Endothelial cell of umbilical vein (primary cell): ENCODE data around the gene LTBP1. TPM values are rescaled to one million over a fixed set of nuclear protein-coding genes. Genes with fewer than 3 reads are reported as not detected.

Experiments used
- BruUV-seq: library from RNA; stranded (reverse); fragments of 400-500 nt; replicated peaks from 2 replicates; lab custom pipeline; 2021; lab: Mats Ljungman, UMichigan
- CTCF ChIA-PET: fragments of 300-600, 350-600 bp; sonication (Branson Sonifier 250); formaldehyde crosslinking; loops from one replicate; lab custom pipeline; 2021; ENCODE audit warnings: antibody characterized with exemption, inconsistent platforms; lab: Charles Lee
- POLR2A ChIA-PET: fragments of 300-600, 350-600 bp; sonication (Branson Sonifier 250); formaldehyde crosslinking; loops from one replicate; lab custom pipeline; 2021; ENCODE audit warnings: antibody characterized with exemption, inconsistent platforms; lab: Charles Lee
- DNase-seq: peaks from one replicate; pipeline ENCODE4 v3.0.0-alpha.2; 2011; ENCODE audit warnings: low read depth, low spot score
- FAIRE-seq: peaks from 2 replicates; lab custom pipeline; 2011; peaks lifted over from hg19 to GRCh38; lab: Jason Lieb, UNC
- H2AFZ ChIP-seq: 2 replicates; pipeline ENCODE4 v1.6.0; 2012; ENCODE audit warnings: low read depth, low read length, control low read depth, inconsistent platforms
- H3K27ac ChIP-seq: 2 replicates; pipeline ENCODE4 v1.5.1; 2011; ENCODE audit warnings: low read depth, mild to moderate bottlenecking, control low read depth, low read length, moderate library complexity; ENCODE audit not compliant: insufficient read depth
- H3K27me3 ChIP-seq, 2 experiments: 2 replicates each; pipeline versions ENCODE4 v1.6.0 to v1.6.1; 2011; ENCODE audit warnings: low read length in 2 of 2, mixed read lengths in 1 of 2; ENCODE audit not compliant: control insufficient read depth in 2 of 2, insufficient read depth in 2 of 2
- H3K36me3 ChIP-seq, 2 experiments: 2 replicates in 1 of 2; 3 replicates in 1 of 2; pipeline ENCODE4 v1.5.1; 2011; ENCODE audit warnings: low read length in 2 of 2, mild to moderate bottlenecking in 1 of 2, moderate library complexity in 1 of 2; ENCODE audit not compliant: control insufficient read depth in 2 of 2, insufficient read depth in 2 of 2; ENCODE audit errors: extremely low read depth in 1 of 2
- H3K4me1 ChIP-seq: 3 replicates; pipeline ENCODE4 v1.5.1; 2011; ENCODE audit warnings: mild to moderate bottlenecking, low read length; ENCODE audit not compliant: control insufficient read depth, insufficient read depth; ENCODE audit errors: extremely low read depth
- H3K4me2 ChIP-seq: 2 replicates; pipeline ENCODE4 v1.6.1; 2011; ENCODE audit warnings: low read length, control low read depth, mixed read lengths; ENCODE audit not compliant: insufficient read depth
- H3K4me3 ChIP-seq, 3 experiments: fragments of 200-600 bp in 1 of 3; sonication (generic), shearing (Covaris generic) in 1 of 3; replicated peaks in 1 of 3; 2 replicates each; pipeline ENCODE4 v1.5.1; 2011 to 2016; ENCODE audit warnings: control low read depth in 3 of 3, low read length in 3 of 3, mild to moderate bottlenecking in 2 of 3, inconsistent platforms in 1 of 3, low read depth in 1 of 3, moderate library complexity in 1 of 3; ENCODE audit not compliant: insufficient read depth in 1 of 3
- H3K79me2 ChIP-seq: 2 replicates; pipeline ENCODE4 v1.6.0; 2012; ENCODE audit warnings: low read length, inconsistent platforms; ENCODE audit not compliant: control insufficient read depth, insufficient read depth
- H3K9ac ChIP-seq: replicated peaks from 2 replicates; pipeline ENCODE3; 2011; ENCODE audit warnings: low read length, control low read depth; ENCODE audit not compliant: insufficient read depth; ENCODE audit errors: extremely low read depth
- H3K9me1 ChIP-seq: replicated peaks from 3 replicates; pipeline ENCODE4 v1.6.0; 2011; ENCODE audit warnings: mild to moderate bottlenecking, low read length; ENCODE audit not compliant: control insufficient read depth, insufficient read depth; ENCODE audit errors: extremely low read depth
- H3K9me3 ChIP-seq: replicated peaks from 2 replicates; pipeline ENCODE4 v1.5.1; 2012; ENCODE audit warnings: low read length, inconsistent platforms; ENCODE audit not compliant: control insufficient read depth, insufficient read depth
- H4K20me1 ChIP-seq: replicated peaks from 2 replicates; pipeline ENCODE3; 2011; ENCODE audit warnings: mild to moderate bottlenecking, low read length; ENCODE audit not compliant: control insufficient read depth, insufficient read depth; ENCODE audit errors: extremely low read depth
- CTCF ChIP-seq, 2 donors: IDR thresholded peaks; 1 replicate in 1 of 2; 2 replicates in 1 of 2; pipeline ENCODE4 v1.5.1; 2011; ENCODE audit warnings: low read length in 2 of 2, mild to moderate bottlenecking in 2 of 2, moderate library complexity in 2 of 2, control low read depth in 1 of 2, inconsistent platforms in 1 of 2, low read depth in 1 of 2; ENCODE audit not compliant: insufficient read depth in 1 of 2; ENCODE audit errors: extremely low read depth in 1 of 2
- EZH2 ChIP-seq: IDR thresholded peaks from 2 replicates; pipeline ENCODE4 v1.6.1; 2012; ENCODE audit warnings: borderline replicate concordance, low read depth, mild to moderate bottlenecking, moderate library complexity, low read length, inconsistent platforms; ENCODE audit not compliant: severe bottlenecking
- FOS ChIP-seq: IDR thresholded peaks from 2 replicates; pipeline ENCODE4 v1.6.1; 2011; ENCODE audit warnings: mild to moderate bottlenecking, low read length, moderate library complexity, borderline replicate concordance; ENCODE audit not compliant: insufficient read depth
- GATA2 ChIP-seq: IDR thresholded peaks from 2 replicates; pipeline ENCODE4 v1.7.0; 2011; ENCODE audit warnings: low read depth, mild to moderate bottlenecking, moderate library complexity, mixed read lengths, low read length; ENCODE audit not compliant: insufficient read length, insufficient read depth
- JUN ChIP-seq: IDR thresholded peaks from 2 replicates; pipeline ENCODE4 v1.6.1; 2011; ENCODE audit warnings: borderline replicate concordance, low read depth; ENCODE audit not compliant: insufficient read length, insufficient read depth
- MYC ChIP-seq: IDR thresholded peaks from one replicate; pipeline ENCODE4 v1.6.1; 2011; ENCODE audit warnings: mild to moderate bottlenecking, low read depth, low read length
- POLR2A ChIP-seq: IDR thresholded peaks from 2 replicates; pipeline ENCODE4 v1.6.1; 2012; ENCODE audit warnings: low read depth, mild to moderate bottlenecking, control low read depth, low read length
- POLR2AphosphoS5 ChIP-seq: IDR thresholded peaks from 2 replicates; pipeline ENCODE4 v1.6.1; 2012; ENCODE audit warnings: low read depth, mild to moderate bottlenecking, control low read depth, low read length, moderate library complexity; ENCODE audit not compliant: insufficient read depth
- dilution Hi-C: fragments of 300-500 bp; cut with MboI; formaldehyde crosslinking; loops from one replicate; pipeline ENCODE4 v1.15.0; 2019; ENCODE audit warnings: low sequenced_read_pairs; ENCODE audit not compliant: extremely low pct_ligation_motif_present
- intact Hi-C: fragments of 100-400 bp; cut with micrococcal nuclease; formaldehyde crosslinking; loops from one replicate; pipeline ENCODE4 v1.10.0; 2022
- polyA plus RNA-seq, 4 experiments: library from polyadenylated mRNA; depleted of rRNA in 3 of 4; stranded (reverse) in 3 of 4; unstranded in 1 of 4; fragments of >200 nt; gene quantifications; 2 replicates each; pipeline versions ENCODE4 v1.2.1 to v1.2.3, GENCODE V29; 2011 to 2012; ENCODE audit warnings: missing spikeins in 1 of 4
- total RNA-seq: library from RNA; stranded (reverse); gene quantifications from 2 replicates; pipeline ENCODE4 v1.2.3, GENCODE V29; 2021
- TF ChIP-seq, protein P1 (sequence below): IDR thresholded peaks from 2 replicates; pipeline ENCODE4 v1.6.1; 2011; ENCODE audit not compliant: insufficient read depth, insufficient read length

Gene LTBP1
- total and polyA plus RNA-seq, 2 donors (not counting 3 experiments of a cell fraction or from before 2014, with no cell fraction given): 57.4 to 68.2 TPM

DNA sequence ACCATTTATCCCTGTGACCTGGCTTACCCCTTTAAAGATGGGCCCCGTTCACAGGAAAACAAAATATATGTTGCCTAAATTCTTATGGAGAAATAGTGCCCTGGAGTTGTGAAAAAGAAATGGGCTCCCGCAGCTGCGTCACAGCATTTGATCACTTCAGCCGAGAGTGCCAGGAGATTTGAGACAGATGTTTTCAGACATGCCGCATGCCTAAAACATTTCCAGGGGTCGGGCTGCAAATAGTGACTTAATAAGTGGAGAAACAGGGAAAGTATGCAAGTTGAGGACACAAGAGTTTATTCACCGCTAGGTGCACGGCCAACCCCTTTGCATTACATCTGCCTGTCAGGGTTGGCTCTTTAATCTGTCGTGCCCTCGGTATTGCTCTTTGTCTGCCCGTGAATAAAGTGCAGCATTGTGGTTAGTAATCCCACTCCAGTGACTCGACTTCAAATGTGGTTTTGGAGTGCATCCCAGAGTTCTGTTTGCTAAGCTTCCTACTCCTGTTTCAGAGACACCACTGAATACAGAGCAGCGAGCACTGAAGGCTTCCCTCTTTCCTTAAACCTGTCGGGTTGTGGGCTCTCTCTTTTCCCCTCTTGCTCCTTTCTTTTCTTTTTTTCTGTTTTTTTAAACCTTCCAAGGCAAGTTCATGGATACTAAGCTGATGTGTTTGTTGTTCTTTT lies 187.5 kb downstream of the LTBP1 start:
- no TSS peak for BruUV-seq
- CTCF ChIA-PET: interaction anchor here (1.4 to 1.5 kb wide), 2 partner anchors 128 to 341 kb away, joined by 3 to 4 read pairs; no protein-coding TSS in a partner anchor
- FAIRE-seq: peak; percentile 28
- POLR2A ChIA-PET: no interaction called here
- intact Hi-C loops (no loop called here), dilution Hi-C loops (no loop called here)
- Histone ChIP-seq H3K79me2 (no peaks in the 10 kb centered on the region), H3K4me1 (peaks cover 25% of the 10 kb centered on the region), H4K20me1 (no peaks in the 10 kb centered on the region), H3K9me1 (no peaks in the 10 kb centered on the region), H2AFZ (no peak overlapping the region), H3K9ac (peak overlapping the region; percentile 14), H3K4me3 (peak overlapping the region in 1 of 3 experiments; percentile 46), H3K27me3 (no peaks in the 10 kb centered on the region), H3K36me3 (no peaks in the 10 kb centered on the region), H3K4me2 (peak overlapping the region; percentile 63), H3K27ac (peak overlapping the region; percentile 32), H3K9me3 (no peaks in the 10 kb centered on the region)
- no peak for TF ChIP-seq CTCF (IDR thresholded peaks at IDR 0.05; ENCODE audit: extremely low read depth in 1 of 2, insufficient read depth in 1 of 2, low read depth in 1 of 2, low read length in 2 of 2)
- no peak for TF ChIP-seq GATA2
- TF ChIP-seq FOS: no peak
- no peak for TF ChIP-seq JUN
- TF ChIP-seq, protein P1, sequence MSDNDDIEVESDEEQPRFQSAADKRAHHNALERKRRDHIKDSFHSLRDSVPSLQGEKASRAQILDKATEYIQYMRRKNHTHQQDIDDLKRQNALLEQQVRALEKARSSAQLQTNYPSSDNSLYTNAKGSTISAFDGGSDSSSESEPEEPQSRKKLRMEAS: no peak
- no peak for TF ChIP-seq MYC
- no peak for TF ChIP-seq POLR2A
- TF ChIP-seq POLR2AphosphoS5: no peak
- no peak for TF ChIP-seq EZH2
- DNase-seq: peak; percentile 72
